Tibial nerve (tissue), 4 donors: ENCODE data around the gene PRKACB. TPM values are rescaled to one million over a fixed set of nuclear protein-coding genes. Genes with fewer than 3 reads are reported as not detected.

Source experiments
- DNase-seq, 2 donors: peaks; one replicate each; pipeline ENCODE4 v3.0.0-alpha.2; 2019; ENCODE audit warnings: low spot score in 2 of 2
- H3K27ac ChIP-seq, 4 donors: fragments of 200-600 bp; sonication (generic) in 3 of 4; one replicate each; pipeline ENCODE4 v1.5.1; 2017 to 2019; ENCODE audit warnings: mild to moderate bottlenecking in 1 of 4
- H3K27me3 ChIP-seq, 2 donors: fragments of 200-600 bp; sonication (generic) in 1 of 2; one replicate each; pipeline versions ENCODE4 v1.5.1 to v1.6.0; 2017 to 2019
- H3K36me3 ChIP-seq, 3 donors: fragments of 200-600 bp; sonication (generic); one replicate each; pipeline ENCODE4 v1.5.1; 2018 to 2019
- H3K4me1 ChIP-seq, 4 donors: fragments of 200-600 bp; sonication (generic) in 3 of 4; one replicate each; pipeline ENCODE4 v1.5.1; 2017 to 2019
- H3K4me3 ChIP-seq, 4 donors: fragments of 200-600 bp; sonication (generic) in 3 of 4; one replicate each; pipeline ENCODE4 v1.5.1; 2017 to 2019; ENCODE audit warnings: mild to moderate bottlenecking in 1 of 4, moderate library complexity in 1 of 4
- H3K9me3 ChIP-seq, 4 donors: fragments of 200-600 bp; sonication (generic) in 3 of 4; one replicate each; pipeline ENCODE4 v1.5.1; 2017 to 2019
- CTCF ChIP-seq, 5 experiments: fragments of 200-600 bp in 3 of 5; fragments of 450-650 bp in 2 of 5; sonication (generic) in 3 of 5; IDR thresholded peaks; one replicate each; pipeline ENCODE4 v1.5.1; 2016 to 2019; ENCODE audit warnings: antibody characterized with exemption in 5 of 5, mild to moderate bottlenecking in 3 of 5, moderate library complexity in 2 of 5
- EP300 ChIP-seq, 2 donors: sonication (generic); formaldehyde crosslinking; IDR thresholded peaks; one replicate each; pipeline ENCODE4 v1.6.1; 2017; ENCODE audit warnings: antibody characterized with exemption in 2 of 2, mild to moderate bottlenecking in 1 of 2
- POLR2A ChIP-seq, 2 donors: fragments of 450-650 bp; IDR thresholded peaks; one replicate each; pipeline ENCODE4 v1.6.1; 2017; ENCODE audit warnings: antibody characterized with exemption in 2 of 2, mild to moderate bottlenecking in 2 of 2, moderate library complexity in 2 of 2
- WGBS, 2 donors: methylation state at CpG; one replicate each; pipeline ENCODE4 v1.1.5; 2018; 5-methylcytosine and 5-hydroxymethylcytosine counted together
- total RNA-seq, 4 donors: library from RNA; depleted of rRNA; stranded (reverse); fragments of >200 nt; gene quantifications; one replicate each; pipeline ENCODE4 v1.1.0, GENCODE V29; 2016

Gene PRKACB
- total RNA-seq, 4 donors from 2014 or later: 13.4 to 17.3 (median 15.3) TPM

DNA sequence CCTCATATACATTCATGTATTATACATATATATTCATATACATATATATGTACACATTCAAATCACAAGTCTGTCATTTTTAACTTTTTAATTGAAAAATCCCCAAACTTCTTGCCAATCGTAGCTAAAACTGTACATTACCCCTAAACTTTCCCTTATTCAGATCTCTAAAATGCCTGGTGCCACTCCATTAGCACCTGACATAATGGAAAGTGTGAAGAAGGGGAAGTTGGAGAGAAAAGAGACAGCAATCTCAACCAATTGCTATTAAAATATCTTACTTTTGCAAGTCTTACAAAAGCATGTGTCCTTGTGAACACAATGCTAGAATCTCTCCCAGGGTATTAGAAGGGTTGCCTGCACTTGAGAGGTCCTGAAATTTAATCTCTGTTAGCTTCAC lies 22.7 kb upstream of the PRKACB start:
- Histone ChIP-seq H3K27me3 (no peaks in the 10 kb centered on the region), H3K9me3 (no peaks in the 10 kb centered on the region), H3K36me3 (peaks cover 0 to 5% (median 0%) of the 10 kb centered on the region in 3 donors), H3K4me1 (no peaks in the 10 kb centered on the region), H3K4me3 (no peak overlapping the region), H3K27ac (no peak overlapping the region)
- WGBS, 2 donors: 45 to 96% methylated on average over 1 of the region's 1 CpG
- no peak for DNase-seq
- TF ChIP-seq POLR2A (IDR thresholded peaks at IDR 0.05) (no peak), EP300 (IDR thresholded peaks at IDR 0.05) (no peak), CTCF (IDR thresholded peaks at IDR 0.05) (no peak)

DNA sequence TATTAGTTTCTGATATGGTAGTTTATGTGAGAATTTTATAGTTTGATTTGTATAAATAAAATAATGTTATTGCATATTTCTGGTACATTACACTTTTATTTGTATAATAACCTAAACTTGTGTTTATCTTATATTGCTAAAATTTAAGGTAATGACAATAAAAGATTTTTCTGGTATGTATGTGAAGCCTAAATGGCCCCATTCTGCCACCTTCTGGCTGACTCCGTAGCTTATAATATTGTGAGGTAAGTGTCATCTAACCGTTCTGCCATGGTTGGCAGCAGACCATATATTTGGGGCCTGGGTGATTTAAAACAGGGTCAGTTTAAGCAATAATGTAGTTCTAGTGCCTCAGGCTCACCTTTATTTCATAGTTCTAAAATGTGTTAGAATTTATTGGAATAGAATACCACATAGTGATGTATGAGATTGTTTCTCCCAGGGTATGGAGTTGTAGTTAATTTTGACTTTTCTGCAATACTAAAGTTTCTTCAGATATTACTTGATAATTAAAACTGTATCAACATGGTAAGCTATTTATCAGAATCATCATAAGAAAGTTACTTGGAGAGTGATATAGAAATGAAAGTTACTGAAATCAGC lies 21.2 kb upstream of the PRKACB start:
- H3K27me3 ChIP-seq: no peaks in the 10 kb centered on the region
- peak; percentile 24 to 67 for DNase-seq
- no peak for TF ChIP-seq EP300 (IDR thresholded peaks at IDR 0.05)
- TF ChIP-seq CTCF (IDR thresholded peaks at IDR 0.05): peak; percentile 27 to 60 (median 49)
- 5 to 8% methylated on average over 2 of the region's 2 CpGs for WGBS, 2 donors
- no peak overlapping the region for H3K27ac ChIP-seq
- no peak overlapping the region for H3K4me3 ChIP-seq
- H3K36me3 ChIP-seq: peaks cover 0 to 7% (median 0%) of the 10 kb centered on the region in 3 donors
- no peaks in the 10 kb centered on the region for H3K9me3 ChIP-seq
- H3K4me1 ChIP-seq: no peaks in the 10 kb centered on the region

- DNase-seq: no peak
- no peaks in the 10 kb centered on the region for H3K36me3 ChIP-seq
- H3K4me3 ChIP-seq: no peak overlapping the region
- TF ChIP-seq CTCF (IDR thresholded peaks at IDR 0.05) (no peak), EP300 (IDR thresholded peaks at IDR 0.05) (no peak), POLR2A (IDR thresholded peaks at IDR 0.05) (no peak)
- H3K27me3 ChIP-seq: no peaks in the 10 kb centered on the region
- H3K27ac ChIP-seq: no peak overlapping the region
- H3K9me3 ChIP-seq: no peaks in the 10 kb centered on the region
- 87 to 95% methylated on average over 7 of the region's 7 CpGs for WGBS, 2 donors
- H3K4me1 ChIP-seq: no peaks in the 10 kb centered on the region
These were observed 10.6 kb upstream of the PRKACB start for GRCh38 chr1:84133479-84133878.

- TF ChIP-seq POLR2A (IDR thresholded peaks at IDR 0.05): no peak
- no peak for TF ChIP-seq CTCF (IDR thresholded peaks at IDR 0.05)
- TF ChIP-seq EP300 (IDR thresholded peaks at IDR 0.05): no peak
- no peaks in the 10 kb centered on the region for H3K4me1 ChIP-seq
- H3K36me3 ChIP-seq: no peaks in the 10 kb centered on the region
- no peak overlapping the region for H3K27ac ChIP-seq
- no peak overlapping the region for H3K4me3 ChIP-seq
- no peak for DNase-seq
- peaks cover 0 to 11% (median 0%) of the 10 kb centered on the region in 4 donors for H3K9me3 ChIP-seq
- H3K27me3 ChIP-seq: no peaks in the 10 kb centered on the region
These were observed 8.7 kb upstream of the PRKACB start for GRCh38 chr1:84135341-84135740.

DNA sequence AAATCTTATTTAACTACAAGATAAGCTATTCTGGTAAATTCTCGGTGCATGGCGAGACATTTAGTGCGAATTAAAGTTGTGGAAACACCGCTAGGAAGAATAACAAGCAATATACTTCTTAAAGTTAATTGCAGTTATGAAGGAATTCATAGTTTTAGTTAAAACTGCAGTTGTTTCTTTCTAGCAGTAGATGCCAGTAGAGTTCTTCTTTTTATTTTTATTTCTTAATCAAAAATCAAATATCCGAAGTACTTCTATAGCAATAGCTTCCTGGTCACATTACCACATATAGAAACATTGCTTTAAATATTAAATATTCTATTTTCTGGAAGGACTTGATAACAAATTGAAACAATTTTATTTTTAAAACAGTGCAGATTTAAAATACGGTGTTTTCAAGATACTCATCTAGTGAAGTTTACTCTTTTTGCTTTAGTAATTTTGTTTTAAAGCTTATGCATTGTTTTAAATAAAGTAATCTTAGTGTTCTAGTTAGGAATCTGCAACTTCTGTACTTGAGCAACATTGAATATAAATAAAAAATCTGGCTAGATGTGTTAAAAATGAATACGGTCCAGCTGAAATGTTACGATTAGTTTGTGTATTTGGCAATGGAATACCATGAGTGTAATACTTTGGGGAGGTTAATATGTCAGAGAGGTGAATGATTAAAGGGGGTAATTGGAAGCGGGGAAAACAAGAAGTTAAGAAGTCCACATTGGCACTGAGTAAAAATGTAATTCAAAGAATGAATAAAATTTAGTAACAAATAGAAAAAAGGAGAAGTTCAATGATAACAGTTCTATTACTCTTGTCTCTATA lies 2.7 kb upstream of the PRKACB start:
- Histone ChIP-seq H3K27me3 (no peaks in the 10 kb centered on the region), H3K36me3 (no peaks in the 10 kb centered on the region), H3K9me3 (peaks cover 0 to 11% (median 0%) of the 10 kb centered on the region in 4 donors), H3K4me3 (no peak overlapping the region), H3K27ac (no peak overlapping the region), H3K4me1 (peaks cover 0 to 10% (median 1%) of the 10 kb centered on the region in 4 donors)
- 68 to 70% methylated on average over 9 of the region's 9 CpGs for WGBS, 2 donors
- DNase-seq: no peak
- TF ChIP-seq CTCF (IDR thresholded peaks at IDR 0.05): peak; percentile 33 to 57 (median 42)
- TF ChIP-seq EP300 (IDR thresholded peaks at IDR 0.05): no peak
